NCI-H748 treated with DMSO at 0.1 percent for 48 hours (cell line): Measurements from ENCODE around the gene ST8SIA6.
"Not testable (repeated sequence)": the region's sequence is repeated elsewhere in the genome, so short reads cannot be mapped to it uniquely, and the experiment has no call there.

Experiments
- DNase-seq: peaks from one replicate; lab custom pipeline; 2025; lab: John Stamatoyannopoulos, UW

Gene ST8SIA6

GRCh38 chr10:17457083-17457482, 2.7 kb upstream of the ST8SIA6 start:
- no peak for DNase-seq

DNA sequence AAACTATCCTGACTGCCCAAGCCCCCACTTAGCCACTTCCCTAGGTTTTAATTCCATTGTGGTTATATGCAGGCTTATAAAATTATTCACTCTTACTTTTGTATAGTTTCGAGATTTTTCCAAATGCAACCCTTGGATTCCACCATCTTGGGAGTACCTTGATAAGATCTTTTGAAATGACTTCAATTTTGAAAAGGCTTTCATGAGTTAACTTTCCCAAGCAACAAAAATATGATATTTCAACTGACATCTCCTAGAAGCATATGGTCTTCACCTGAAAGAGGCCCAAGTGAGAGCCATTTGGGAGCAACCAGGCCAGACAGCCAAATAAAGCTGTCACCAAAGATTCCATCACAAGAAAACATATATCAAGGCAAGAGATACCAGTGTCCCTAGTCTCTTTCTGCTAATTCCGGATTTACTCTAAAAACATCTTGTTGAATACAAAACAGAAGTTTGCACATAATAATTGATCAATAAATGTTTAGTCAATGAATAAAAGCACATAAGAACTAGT, 1.7 kb upstream of the ST8SIA6 start:
- no peak for DNase-seq

GRCh38 chr10:17455015-17455520, 673 bp upstream of the ST8SIA6 start:
- no peak for DNase-seq

DNA sequence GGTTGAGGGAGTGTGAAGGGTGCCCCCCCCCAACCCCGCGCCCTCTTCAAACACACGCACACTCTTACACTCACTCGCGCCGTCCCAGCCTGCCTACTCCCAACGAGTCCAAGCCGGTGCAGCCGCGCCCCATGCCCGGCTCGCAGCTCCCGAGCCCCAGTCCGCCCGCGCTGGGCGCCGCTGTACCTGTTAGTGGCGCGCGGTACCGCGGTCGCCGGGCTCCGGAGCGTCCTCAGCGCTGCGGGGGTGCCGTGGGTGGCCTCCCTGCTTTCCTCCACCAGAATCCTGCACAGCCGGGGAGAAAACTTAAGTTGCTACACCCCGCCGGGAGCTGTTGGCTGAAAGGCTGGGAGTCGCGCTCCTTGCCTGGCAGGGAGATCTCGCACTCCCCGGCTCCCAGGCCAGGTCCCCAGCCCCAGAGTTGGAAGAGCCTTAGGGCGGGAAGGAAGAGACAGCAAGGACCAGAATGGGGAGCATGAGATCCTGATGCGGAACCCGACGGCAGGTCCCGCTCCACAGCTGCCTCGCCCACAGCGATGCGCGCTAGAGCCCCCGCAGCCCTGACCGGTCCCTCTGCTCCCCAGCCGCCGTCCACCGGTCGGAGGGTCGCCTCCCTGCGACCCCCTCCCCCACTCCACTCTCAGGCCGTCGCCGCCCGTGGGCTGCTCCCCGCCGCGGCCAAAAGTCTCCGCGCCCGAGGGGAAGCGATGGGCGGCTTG, 863 bp downstream of the ST8SIA6 start:
- DNase-seq, result peak; percentile 46

GRCh38 chr10:17453035-17453372, 1.4 kb downstream of the ST8SIA6 start:
- no peak for DNase-seq

GRCh38 chr10:17452060-17452841, 2.1 kb downstream of the ST8SIA6 start:
- DNase-seq, result no peak

GRCh38 chr10:17450024-17450423, 4.4 kb downstream of the ST8SIA6 start:
- DNase-seq, result no peak

- no peak for DNase-seq
These were observed 8.9 kb downstream of the ST8SIA6 start for GRCh38 chr10:17445400-17445998.

DNA sequence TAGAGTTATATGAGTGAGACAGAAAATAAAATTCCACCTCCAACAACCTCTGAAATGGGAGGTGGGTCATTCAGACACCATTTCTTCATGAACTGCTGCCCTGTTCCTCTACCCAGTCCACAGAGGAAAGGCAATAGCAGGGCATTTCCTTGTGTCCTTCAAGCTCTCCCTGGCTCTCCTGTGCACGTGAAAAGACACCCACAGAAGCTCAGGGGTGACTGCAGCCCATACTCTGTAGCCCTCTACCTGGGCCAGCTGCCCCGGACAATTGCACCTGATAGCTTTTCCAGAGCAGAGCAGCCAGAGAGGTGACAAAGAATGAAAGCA, 10.0 kb downstream of the ST8SIA6 start:
- no peak for DNase-seq

GRCh38 chr10:17443707-17444387, 10.5 kb downstream of the ST8SIA6 start:
- DNase-seq, result no peak

- DNase-seq, result no peak
These were observed 15.8 kb downstream of the ST8SIA6 start for GRCh38 chr10:17438583-17438982.

GRCh38 chr10:17436578-17436977, 17.8 kb downstream of the ST8SIA6 start:
- DNase-seq, result not testable (repeated sequence)

- no peak for DNase-seq
These were observed 18.4 kb downstream of the ST8SIA6 start for GRCh38 chr10:17435953-17436352.

DNA sequence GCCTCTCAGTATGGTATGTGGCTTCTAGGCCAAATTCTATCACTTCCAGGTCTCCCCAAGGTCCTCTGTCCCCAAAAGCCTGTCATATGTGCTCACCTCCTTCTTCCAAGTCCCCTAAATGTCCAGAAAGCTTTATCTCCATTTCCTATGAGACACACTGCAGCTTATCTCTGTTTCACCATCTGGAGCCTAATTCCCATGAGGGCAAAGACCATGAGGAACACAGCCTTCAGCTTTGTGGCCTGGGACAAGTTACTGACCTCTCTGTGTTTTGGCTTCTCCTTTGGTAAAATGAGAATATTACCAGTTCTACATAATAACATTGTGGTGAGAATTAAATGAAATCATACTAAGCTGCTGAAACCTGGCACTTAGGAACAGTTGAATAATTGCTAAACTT, 19.2 kb downstream of the ST8SIA6 start:
- DNase-seq, result no peak

DNA sequence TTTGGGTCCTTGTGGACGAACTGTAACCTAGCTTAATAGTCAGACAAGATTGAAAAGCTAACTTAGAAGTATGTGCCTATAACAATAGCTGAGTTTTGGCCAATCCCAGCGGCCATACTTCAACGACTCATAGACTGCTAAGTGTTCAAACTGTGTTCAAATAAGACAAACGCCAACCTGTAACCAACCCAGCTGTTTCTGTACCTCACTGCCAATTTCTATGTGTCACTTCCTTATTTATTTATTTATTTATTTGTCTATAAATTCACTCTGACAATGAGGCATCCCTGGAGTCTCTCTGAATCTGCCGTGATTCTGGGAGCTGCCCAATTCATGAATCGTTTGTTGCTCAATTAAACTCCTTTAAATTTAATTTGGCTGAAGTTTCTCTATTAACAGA, 21.7 kb downstream of the ST8SIA6 start:
- DNase-seq, result no peak

GRCh38 chr10:17431871-17432311, 22.5 kb downstream of the ST8SIA6 start:
- no peak for DNase-seq

GRCh38 chr10:17430647-17431355, 23.6 kb downstream of the ST8SIA6 start:
- peak; percentile 11 for DNase-seq

- no peak for DNase-seq
These were observed 24.9 kb downstream of the ST8SIA6 start for GRCh38 chr10:17429490-17429889.

DNA sequence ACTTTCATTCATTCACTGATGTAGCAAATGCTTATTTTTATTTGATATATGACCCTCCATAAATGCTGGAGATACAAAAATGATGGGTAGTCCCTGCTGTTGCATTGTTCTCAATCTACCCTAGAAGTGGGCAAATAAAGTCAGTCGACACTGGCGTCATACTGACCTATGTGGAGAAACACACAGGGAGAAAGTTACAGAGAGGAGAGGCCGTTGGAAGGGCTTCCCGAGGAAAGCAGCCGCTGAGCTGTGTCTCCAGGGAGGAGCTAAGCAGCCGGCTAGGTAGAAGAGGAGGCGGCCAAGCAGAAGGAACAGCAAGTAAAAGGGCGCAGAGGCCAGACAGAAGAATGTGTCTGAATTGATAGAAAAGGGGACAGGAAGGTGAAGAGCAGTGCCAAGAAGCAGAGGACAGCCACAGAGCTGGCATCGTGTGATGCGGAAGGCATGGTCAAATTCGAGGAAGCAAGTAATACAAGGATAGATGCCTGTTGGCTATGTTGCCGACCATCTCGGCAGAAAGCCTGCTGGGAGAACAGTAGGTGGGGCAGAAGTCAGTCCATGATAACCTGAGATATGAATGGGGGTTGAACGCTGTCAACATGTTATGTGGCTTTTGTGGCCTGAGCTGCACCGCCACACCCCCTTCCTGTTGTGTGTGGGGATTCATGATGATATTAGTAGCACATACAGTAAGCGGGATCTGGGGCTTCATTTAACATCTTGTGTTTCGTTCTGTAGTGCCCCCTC, 25.9 kb downstream of the ST8SIA6 start:
- no peak for DNase-seq

- no peak for DNase-seq
These were observed 26.6 kb downstream of the ST8SIA6 start for GRCh38 chr10:17427666-17428350.
